Calu3 (cell line): ENCODE measurements around the gene RARRES2. TPM values are rescaled to one million over a fixed set of nuclear protein-coding genes. Genes with fewer than 3 reads are reported as not detected.

Experiments
- BruUV-seq: library from RNA; stranded (reverse); fragments of 400-500 nt; replicated peaks from 2 replicates; lab custom pipeline; 2021; lab: Mats Ljungman, UMichigan
- CTCF ChIA-PET: fragments of 300-600 bp; sonication (Branson Sonifier 250); formaldehyde crosslinking; loops from one replicate; lab custom pipeline; 2022; ENCODE audit warnings: antibody characterized with exemption; lab: Charles Lee
- DNase-seq: peaks from one replicate; pipeline ENCODE4 v3.0.0; 2022
- H3K27ac Mint-ChIP-seq: one replicate; pipeline ENCODE4 v1.8.0; 2022; ENCODE audit warnings: mixed read lengths; ENCODE audit not compliant: unreplicated experiment
- H3K27me3 Mint-ChIP-seq: one replicate; pipeline ENCODE4 v1.8.0; 2022; ENCODE audit warnings: mixed read lengths; ENCODE audit not compliant: unreplicated experiment
- H3K36me3 Mint-ChIP-seq: one replicate; pipeline ENCODE4 v1.8.0; 2022; ENCODE audit warnings: mild to moderate bottlenecking, moderate library complexity, mixed read lengths; ENCODE audit not compliant: insufficient read depth, unreplicated experiment
- H3K4me1 Mint-ChIP-seq: one replicate; pipeline ENCODE4 v1.8.0; 2022; ENCODE audit warnings: mild to moderate bottlenecking, low read depth, mixed read lengths; ENCODE audit not compliant: unreplicated experiment
- H3K4me3 Mint-ChIP-seq: one replicate; pipeline ENCODE4 v1.8.0; 2022; ENCODE audit warnings: mild to moderate bottlenecking, low read depth, moderate library complexity, mixed read lengths; ENCODE audit not compliant: unreplicated experiment
- H3K9me3 Mint-ChIP-seq: one replicate; pipeline ENCODE4 v1.8.0; 2022; ENCODE audit warnings: low read depth, mixed read lengths; ENCODE audit not compliant: unreplicated experiment
- CTCF ChIP-seq: fragments of 200-600 bp; IDR thresholded peaks from one replicate; pipeline ENCODE4 v1.8.0; 2022; ENCODE audit warnings: antibody characterized with exemption; ENCODE audit not compliant: unreplicated experiment
- intact Hi-C: fragments of 100-400 bp; cut with micrococcal nuclease; formaldehyde crosslinking; loops from one replicate; pipeline ENCODE4 v1.10.0; 2022; ENCODE audit not compliant: unreplicated experiment
- total RNA-seq: library from RNA; stranded (reverse); gene quantifications from 2 replicates; pipeline ENCODE4 v1.2.3, GENCODE V29; 2022

The RARRES2 gene
- total RNA-seq, 1 experiment from 2014 or later: 13.0 TPM

GRCh38 chr7:150383710-150384397 is 42.4 kb upstream of the RARRES2 start:
- Mint-ChIP-seq H3K27me3 (no peaks in the 10 kb centered on the region), H3K9me3 (no peaks in the 10 kb centered on the region), H3K4me1 (peaks cover 14% of the 10 kb centered on the region), H3K4me3 (no peak overlapping the region), H3K36me3 (peaks cover 22% of the 10 kb centered on the region), H3K27ac (no peak overlapping the region)
- CTCF ChIA-PET: no interaction called here
- DNase-seq: no peak
- TF ChIP-seq CTCF: no peak
- no TSS peak for BruUV-seq
- intact Hi-C loops: no loop called here

- intact Hi-C loops: no loop called here
- DNase-seq: no peak
- peaks cover 17% of the 10 kb centered on the region for H3K4me1 Mint-ChIP-seq
These were observed 41.4 kb upstream of the RARRES2 start for GRCh38 chr7:150382844-150383225.

GRCh38 chr7:150382123-150382843 is 40.9 kb upstream of the RARRES2 start:
- no peak for TF ChIP-seq CTCF
- CTCF ChIA-PET: no interaction called here
- Mint-ChIP-seq H3K36me3 (peaks cover 34% of the 10 kb centered on the region), H3K27ac (no peak overlapping the region), H3K27me3 (no peaks in the 10 kb centered on the region), H3K4me1 (peaks cover 22% of the 10 kb centered on the region), H3K9me3 (no peaks in the 10 kb centered on the region), H3K4me3 (no peak overlapping the region)
- DNase-seq: no peak
- intact Hi-C loops: no loop called here
- BruUV-seq: no TSS peak

More at GRCh38 chr7:150382844-150383225, 41.4 kb upstream of the RARRES2 start:
- TF ChIP-seq CTCF: no peak
- no TSS peak for BruUV-seq
- no peak overlapping the region for H3K4me3 Mint-ChIP-seq
- H3K27me3 Mint-ChIP-seq: no peaks in the 10 kb centered on the region
- H3K9me3 Mint-ChIP-seq: no peaks in the 10 kb centered on the region
- no peak overlapping the region for H3K27ac Mint-ChIP-seq
- peaks cover 31% of the 10 kb centered on the region for H3K36me3 Mint-ChIP-seq
- CTCF ChIA-PET: no interaction called here

- H3K4me3 Mint-ChIP-seq: no peak overlapping the region
These were observed 40.3 kb upstream of the RARRES2 start for GRCh38 chr7:150381785-150382122.

More at GRCh38 chr7:150381785-150382122, 40.3 kb upstream of the RARRES2 start:
- CTCF ChIA-PET: no interaction called here
- no peak for TF ChIP-seq CTCF
- Mint-ChIP-seq H3K27me3 (no peaks in the 10 kb centered on the region), H3K4me1 (peaks cover 27% of the 10 kb centered on the region), H3K9me3 (no peaks in the 10 kb centered on the region), H3K27ac (no peak overlapping the region), H3K36me3 (peaks cover 30% of the 10 kb centered on the region)
- BruUV-seq: no TSS peak
- no peak for DNase-seq
- intact Hi-C loops: no loop called here
